ENCODE results near the gene ITGA2.

ITGA2 gene

GRCh38 chr5:53022930-53023511 is 33.9 kb downstream of the ITGA2 start:
- DNase-seq = no peak

GRCh38 chr5:53023969-53024368 is 34.8 kb downstream of the ITGA2 start:
- DNase-seq = no peak

- DNase-seq = no peak
These were observed 35.4 kb downstream of the ITGA2 start for GRCh38 chr5:53024535-53024934.

- DNase-seq = no peak
These were observed 36.3 kb downstream of the ITGA2 start for GRCh38 chr5:53025487-53025886.

- no peak for DNase-seq
These were observed 38.8 kb downstream of the ITGA2 start for GRCh38 chr5:53027913-53028312.

GRCh38 chr5:53029608-53030007 is 40.5 kb downstream of the ITGA2 start:
- DNase-seq = no peak

- DNase-seq = no peak
These were observed 41.7 kb downstream of the ITGA2 start for GRCh38 chr5:53030893-53031292.

- no peak for DNase-seq
These were observed 42.5 kb downstream of the ITGA2 start for GRCh38 chr5:53031695-53032096.

- no peak for DNase-seq
These were observed 43.0 kb downstream of the ITGA2 start for GRCh38 chr5:53032188-53032587.

GRCh38 chr5:53034832-53035231 is 45.7 kb downstream of the ITGA2 start:
- no peak for DNase-seq

- DNase-seq = no peak
These were observed 46.8 kb downstream of the ITGA2 start for GRCh38 chr5:53035868-53036381.

GRCh38 chr5:53037141-53037859 is 48.1 kb downstream of the ITGA2 start:
- DNase-seq = no peak

- DNase-seq = no peak
These were observed 49.2 kb downstream of the ITGA2 start for GRCh38 chr5:53038196-53038847.

GRCh38 chr5:53039855-53040254 is 50.7 kb downstream of the ITGA2 start:
- DNase-seq = no peak

GRCh38 chr5:53041071-53041692 is 52.0 kb downstream of the ITGA2 start:
- no peak for DNase-seq

- DNase-seq = no peak
These were observed 52.6 kb downstream of the ITGA2 start for GRCh38 chr5:53041740-53042139.

- no peak for DNase-seq
These were observed 56.1 kb downstream of the ITGA2 start for GRCh38 chr5:53045263-53045662.

GRCh38 chr5:53048248-53048647 is 59.1 kb downstream of the ITGA2 start:
- no peak for DNase-seq

- no peak for DNase-seq
These were observed 63.3 kb downstream of the ITGA2 start for GRCh38 chr5:53052499-53052898.

- no peak for DNase-seq
These were observed 64.2 kb downstream of the ITGA2 start for GRCh38 chr5:53053364-53053763.

- DNase-seq = no peak
These were observed 66.2 kb downstream of the ITGA2 start for GRCh38 chr5:53055365-53055764.

GRCh38 chr5:53059281-53059680 is 70.1 kb downstream of the ITGA2 start:
- DNase-seq = no peak

- no peak for DNase-seq
These were observed 74.0 kb downstream of the ITGA2 start for GRCh38 chr5:53063176-53063575.

GRCh38 chr5:53063791-53064190 is 74.6 kb downstream of the ITGA2 start:
- no peak for DNase-seq

Data from NCI-H2081 (cell line).